K562 (cell line): ENCODE measurements around the gene RNF145. TPM values are rescaled to one million over a fixed set of nuclear protein-coding genes. Genes with fewer than 3 reads are reported as not detected.
A peak's percentile ranks its signal among the peaks of the same experiment; 100 is the strongest.

Source experiments
- ATAC-seq: fragments of 200-7000 bp; cut with Tn5 transposase; 3 replicates; pipeline ENCODE4 v1.9.1; 2020; ENCODE audit warnings: moderate library complexity
- BruUV-seq: library from RNA; stranded (reverse); fragments of 400-500 nt; replicated peaks from 2 replicates; lab custom pipeline; 2021; lab: Mats Ljungman, UMichigan
- CTCF ChIA-PET: fragments of 300-600 bp; formaldehyde crosslinking; extraction: SDS; loops from one replicate; lab custom pipeline; 2021; ENCODE audit warnings: low intra/inter-chr PET ratio; lab: Yijun Ruan, JAX
- POLR2A ChIA-PET: fragments of 300-600, 350-650 bp; sonication (Branson Sonifier 250); formaldehyde crosslinking; extraction: SDS; loops from one replicate; lab custom pipeline; 2021; ENCODE audit warnings: antibody characterized with exemption, inconsistent platforms; lab: Yijun Ruan, JAX
- DNase-seq, 4 experiments: peaks; one replicate each; pipeline versions ENCODE4 v3.0.0 to v3.0.0-alpha.2; 2011 to 2018; ENCODE audit warnings: low spot score in 3 of 4, mixed read lengths in 3 of 4; ENCODE audit errors: extremely low read depth in 1 of 4
- FAIRE-seq: peaks from 2 replicates; lab custom pipeline; 2011; peaks lifted over from hg19 to GRCh38; lab: Jason Lieb, UNC
- H2AFZ ChIP-seq: 2 replicates; pipeline ENCODE4 v1.6.0; 2011; ENCODE audit warnings: low read depth, low read length, control low read depth, inconsistent platforms
- H3K27ac ChIP-seq: fragments of 200-600 bp; 3 replicates; pipeline ENCODE4 v1.8.0; 2011; ENCODE audit warnings: low read depth, mild to moderate bottlenecking, control low read depth, inconsistent platforms, low read length, moderate library complexity, mixed read lengths; ENCODE audit errors: extremely low read depth
- H3K27me3 ChIP-seq, 2 experiments: fragments of 300-600 bp in 1 of 2; 2 replicates in 1 of 2; 3 replicates in 1 of 2; pipeline versions ENCODE4 v1.6.0 to v1.8.0; 2011; ENCODE audit warnings: inconsistent platforms in 2 of 2, low read length in 2 of 2, mild to moderate bottlenecking in 1 of 2, mixed read lengths in 1 of 2, moderate library complexity in 1 of 2; ENCODE audit not compliant: control insufficient read depth in 2 of 2, insufficient read depth in 2 of 2
- H3K36me3 ChIP-seq: fragments of 300-600 bp; 3 replicates; pipeline ENCODE4 v1.8.0; 2011; ENCODE audit warnings: mild to moderate bottlenecking, low read length, inconsistent platforms; ENCODE audit not compliant: control insufficient read depth, insufficient read depth
- H3K4me1 ChIP-seq, 2 experiments: fragments of 200-600 bp in 1 of 2; replicated peaks in 1 of 2; 2 replicates in 1 of 2; 3 replicates in 1 of 2; pipeline versions ENCODE4 v1.5.1 to v1.8.0; 2011; ENCODE audit warnings: inconsistent platforms in 2 of 2, low read length in 2 of 2, mild to moderate bottlenecking in 1 of 2, mixed read lengths in 1 of 2, moderate library complexity in 1 of 2; ENCODE audit not compliant: control insufficient read depth in 2 of 2, insufficient read depth in 2 of 2
- H3K4me2 ChIP-seq: 2 replicates; pipeline ENCODE4 v1.6.1; 2011; ENCODE audit warnings: low read length, control low read depth, inconsistent platforms, mixed read lengths; ENCODE audit not compliant: insufficient read depth
- H3K4me3 ChIP-seq: fragments of 200-600 bp; sonication (generic), shearing (Covaris generic); 2 replicates; pipeline ENCODE4 v1.5.1; 2016; ENCODE audit warnings: control low read depth, inconsistent platforms
- H3K79me2 ChIP-seq: fragments of 200-600 bp; 3 replicates; pipeline ENCODE4 v1.8.0; 2011; ENCODE audit warnings: low read length, inconsistent platforms; ENCODE audit not compliant: control insufficient read depth, insufficient read depth
- H3K9ac ChIP-seq, 2 experiments: 2 replicates each; pipeline versions ENCODE4 v1.6.0 to v1.6.1; 2011; ENCODE audit warnings: low read depth in 2 of 2, low read length in 2 of 2, control low read depth in 1 of 2, inconsistent platforms in 1 of 2, mild to moderate bottlenecking in 1 of 2, mixed read lengths in 1 of 2; ENCODE audit not compliant: insufficient read depth in 1 of 2
- H3K9me1 ChIP-seq: one replicate; pipeline ENCODE4 v1.6.0; 2011; ENCODE audit warnings: inconsistent platforms, mild to moderate bottlenecking, low read length, moderate library complexity; ENCODE audit not compliant: control insufficient read depth, insufficient read depth
- H3K9me3 ChIP-seq: replicated peaks from 2 replicates; pipeline ENCODE4 v1.5.1; 2011; ENCODE audit warnings: low read depth, low read length, inconsistent platforms; ENCODE audit not compliant: control insufficient read depth, insufficient read depth
- H4K20me1 ChIP-seq: replicated peaks from 2 replicates; pipeline ENCODE4 v1.6.1; 2011; ENCODE audit warnings: low read length, inconsistent platforms, mixed read lengths; ENCODE audit not compliant: control insufficient read depth, insufficient read depth
- BCL6 ChIP-seq: fragments of 250-450 bp; sonication (Bioruptor Pico); IDR thresholded peaks from 2 replicates; pipeline ENCODE4 v1.4.0; 2020
- CBFB ChIP-seq: sonication (generic); formaldehyde crosslinking; IDR thresholded peaks from 2 replicates; pipeline ENCODE4 v1.4.0; 2020; ENCODE audit warnings: mild to moderate bottlenecking, missing genetic modification reagents
- CBX3 ChIP-seq, 2 experiments: IDR thresholded peaks; 1 replicate in 1 of 2; 2 replicates in 1 of 2; pipeline ENCODE4 v1.6.1; 2012; ENCODE audit warnings: inconsistent platforms in 2 of 2, low read length in 2 of 2, borderline replicate concordance in 1 of 2, control low read depth in 1 of 2
- E2F3 ChIP-seq: fragments of 250-450 bp; sonication (Bioruptor Pico); IDR thresholded peaks from 2 replicates; pipeline ENCODE4 v1.4.0; 2020; ENCODE audit warnings: mild to moderate bottlenecking
- ELF4 ChIP-seq: fragments of 450-650 bp; formaldehyde crosslinking; IDR thresholded peaks from 2 replicates; pipeline ENCODE4 v1.4.0; 2022; ENCODE audit warnings: missing genetic modification characterization
- FOXA3 ChIP-seq, 2 experiments: fragments of 450-650 bp in 1 of 2; sonication (generic) in 1 of 2; formaldehyde crosslinking; IDR thresholded peaks in 1 of 2; conservative IDR thresholded peaks in 1 of 2; 2 replicates each; pipeline versions ENCODE4 v1.4.0 to v1.8.0; 2020 to 2022; ENCODE audit warnings: mild to moderate bottlenecking in 2 of 2, missing genetic modification reagents in 1 of 2
- GATA2 ChIP-seq: sonication (generic); formaldehyde crosslinking; IDR thresholded peaks from 2 replicates; pipeline ENCODE4 v1.4.0; 2020; ENCODE audit warnings: mild to moderate bottlenecking, missing genetic modification reagents
- GATAD2B ChIP-seq: fragments of 450-650 bp; IDR thresholded peaks from 2 replicates; pipeline ENCODE4 v1.6.1; 2017; ENCODE audit warnings: mild to moderate bottlenecking, borderline replicate concordance
- JUND ChIP-seq, 2 experiments: IDR thresholded peaks; 2 replicates in 1 of 2; 3 replicates in 1 of 2; pipeline ENCODE4 v1.6.1; 2011; ENCODE audit warnings: borderline replicate concordance in 2 of 2, low read depth in 2 of 2, low read length in 2 of 2, improper control_type of control experiment in 1 of 2, missing biosample characterization in 1 of 2, missing genetic modification characterization in 1 of 2, missing genetic modification reagents in 1 of 2
- KLF10 ChIP-seq: fragments of 250-450 bp; sonication (Bioruptor Pico); IDR thresholded peaks from 2 replicates; pipeline ENCODE4 v1.6.1; 2021; ENCODE audit warnings: matching md5 sums
- MAFG ChIP-seq: fragments of 450-650 bp; conservative IDR thresholded peaks from 2 replicates; pipeline ENCODE4 v1.6.1; 2016; ENCODE audit warnings: missing genetic modification characterization, missing compliant biosample characterization
- MEF2A ChIP-seq: IDR thresholded peaks from 2 replicates; pipeline ENCODE4 v1.6.1; 2011; ENCODE audit warnings: low read depth, mild to moderate bottlenecking, low read length, moderate library complexity; ENCODE audit not compliant: control insufficient read depth
- MYNN ChIP-seq, 2 experiments: sonication (generic); formaldehyde crosslinking in 1 of 2; IDR thresholded peaks; 2 replicates each; pipeline versions ENCODE4 v1.5.0 to v1.6.1; 2016 to 2020; ENCODE audit warnings: antibody characterized with exemption in 1 of 2, missing genetic modification reagents in 1 of 2
- NUFIP1 ChIP-seq: fragments of 450-650 bp; IDR thresholded peaks from 2 replicates; pipeline ENCODE4 v1.6.1; 2018; ENCODE audit not compliant: partially characterized antibody
- PHF8 ChIP-seq: fragments of 200-600 bp; sonication (generic); IDR thresholded peaks from 2 replicates; pipeline ENCODE4 v1.6.1; 2012; ENCODE audit warnings: mixed run types, mild to moderate bottlenecking, inconsistent platforms, low read length, moderate library complexity, borderline replicate concordance
- RBM39 ChIP-seq: fragments of 200-400 bp; formaldehyde crosslinking; optimal IDR thresholded peaks from 2 replicates; pipeline ENCODE3; 2018; ENCODE audit warnings: low read depth, low read length
- SMAD2 ChIP-seq: fragments of 150-350 bp; IDR thresholded peaks from 2 replicates; pipeline ENCODE4 v1.6.1; 2014; ENCODE audit warnings: low read depth, mild to moderate bottlenecking, low read length
- TAL1 ChIP-seq: fragments of 450-650 bp; IDR thresholded peaks from 2 replicates; pipeline ENCODE4 v1.6.1; 2016; ENCODE audit warnings: mild to moderate bottlenecking
- TRIM28 ChIP-seq: fragments of 450-650 bp; IDR thresholded peaks from 2 replicates; pipeline ENCODE4 v1.6.1; 2017
- ZNF316 ChIP-seq: fragments of 450-650 bp; IDR thresholded peaks from 2 replicates; pipeline ENCODE4 v1.6.1; 2016
- ZNF584 ChIP-seq: fragments of 200-800 bp; sonication (Bioruptor generic); IDR thresholded peaks from 2 replicates; pipeline ENCODE4 v1.6.1; 2016; ENCODE audit warnings: low read depth, mild to moderate bottlenecking, missing genetic modification characterization, missing compliant biosample characterization
- ZNF717 ChIP-seq: fragments of 250-450 bp; sonication (Bioruptor Pico); IDR thresholded peaks from 2 replicates; pipeline ENCODE4 v1.5.0; 2021
- WGBS: fragments of 100-300 bp; shearing (Covaris generic); methylation state at CpG from one replicate; pipeline ENCODE4 v1.1.6; 2016; ENCODE audit warnings: low coverage, mixed read lengths; ENCODE audit not compliant: insufficient coverage; ENCODE audit errors: missing lambda C conversion rate; 5-methylcytosine and 5-hydroxymethylcytosine counted together
- in situ Hi-C: fragments of 300-500 bp; cut with MboI; formaldehyde crosslinking; loops from 4 replicates; pipeline ENCODE4 v1.15.0; 2018; ENCODE audit warnings: inconsistent platforms, mixed read lengths
- intact Hi-C: fragments of 100-400 bp; cut with micrococcal nuclease; formaldehyde crosslinking; loops from 2 replicates; pipeline ENCODE4 v1.14.2; 2022
- polyA plus RNA-seq, 8 experiments: library from polyadenylated mRNA; depleted of rRNA in 4 of 8; stranded (reverse) in 5 of 8; unstranded in 3 of 8; fragments of >200 nt; fragmentation: Nextera tagmentation in 2 of 8; fragmentation: Illumina TruSeq in 1 of 8; extraction: Ambion mirVana in 2 of 8; extraction: Trizol in 1 of 8; gene quantifications; 2 replicates each; pipeline versions ENCODE4 v1.2.1 to v1.2.3, GENCODE V29; 2011 to 2014; ENCODE audit warnings: inconsistent platforms in 1 of 8, missing spikeins in 1 of 8
- total RNA-seq, 7 experiments: library from RNA; depleted of rRNA in 6 of 7; stranded (reverse); fragments of >200 nt in 6 of 7; fragmentation: Illumina TruSeq in 2 of 7; extraction: Trizol in 2 of 7; gene quantifications; 2 replicates each; pipeline versions ENCODE4 v1.2.1 to v1.2.3, GENCODE V29; 2011 to 2021; ENCODE audit warnings: low replicate concordance in 1 of 7
- TF ChIP-seq, protein P1 (sequence below): IDR thresholded peaks from 3 replicates; pipeline ENCODE4 v1.6.1; 2011; ENCODE audit warnings: borderline replicate concordance, mild to moderate bottlenecking; ENCODE audit not compliant: insufficient read length, insufficient read depth
- TF ChIP-seq, protein P2 (sequence below): fragments of 450-650 bp; IDR thresholded peaks from 2 replicates; pipeline ENCODE4 v1.6.1; 2016

The RNF145 gene
- total and polyA plus RNA-seq, 9 of the 15 experiments (the other 6 are each of a cell fraction or from before 2014, with no cell fraction given) = 13.6 to 40.7 (median 25.4) TPM

DNA sequence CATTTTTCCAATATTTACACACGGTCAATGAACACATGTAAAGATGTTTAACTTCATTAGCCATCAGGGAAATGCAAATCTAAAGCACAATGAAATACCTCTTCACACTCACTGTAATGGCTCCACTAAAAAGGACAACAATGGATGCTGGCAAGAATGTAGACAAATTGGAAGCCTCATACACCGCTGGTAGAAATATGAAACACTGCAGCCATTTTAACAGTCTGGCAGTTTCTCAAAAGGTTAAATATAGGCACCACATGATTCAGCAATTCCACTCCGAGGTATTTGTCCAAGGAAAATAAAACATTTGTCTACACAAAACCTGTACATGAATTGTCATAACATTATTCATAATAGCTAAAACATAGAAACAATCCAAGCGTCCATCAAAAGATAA is 20.0 kb downstream of the RNF145 start:
- BruUV-seq = no TSS peak
- FAIRE-seq (peak; percentile 49), ATAC-seq (peak; percentile 18), DNase-seq (no peak)
- in situ Hi-C loops = no loop called here
- H3K79me2 ChIP-seq = peaks cover 82% of the 10 kb centered on the region
- no peak overlapping the region for H2AFZ ChIP-seq
- 0 out of 2 replicates have a peak, but pooled peaks cover 4% of the 10 kb centered on the region for H4K20me1 ChIP-seq
- H3K4me1 ChIP-seq = peaks cover 0 to 9% of the 10 kb centered on the region in 2 experiments; a peak in 2 of 5 replicates
- ChIA-PET CTCF (no interaction called here), POLR2A (interaction anchor here (1.2 kb wide), 1 partner anchor 19 kb away, joined by 4 read pairs; no protein-coding TSS in a partner anchor)
- peaks cover 72% of the 10 kb centered on the region for H3K36me3 ChIP-seq
- H3K9ac ChIP-seq = no peak overlapping the region
- 47% methylated on average over 4 of the region's 4 CpGs for WGBS
- no peaks in the 10 kb centered on the region for H3K27me3 ChIP-seq
- H3K9me3 ChIP-seq = no peaks in the 10 kb centered on the region
- H3K4me3 ChIP-seq = no peak overlapping the region
- intact Hi-C loops = no loop called here
- H3K4me2 ChIP-seq = peak overlapping the region; percentile 8; the same call in 1 of the 2 replicates
- peak overlapping the region; percentile 46 for H3K27ac ChIP-seq
- H3K9me1 ChIP-seq = no peaks in the 10 kb centered on the region
- TF ChIP-seq MAFG (peak; percentile 78), ELF4 (no peak), FOXA3 (CRISPR knock-in tag; conservative IDR thresholded peaks at IDR 0.05 in 1 of 2, IDR thresholded peaks at IDR 0.05 in 1 of 2) (no peak), TRIM28 (no peak), GATAD2B (no peak), ZNF717 (no peak), BCL6 (CRISPR knock-in tag) (no peak), RBM39 (no peak), CBX3 (IDR thresholded peaks at IDR 0.05; ENCODE audit: borderline replicate concordance in 1 of 2, low read length in 2 of 2) (no peak), NUFIP1 (no peak), GATA2 (CRISPR knock-in tag) (no peak), PHF8 (no peak), CBFB (no peak), SMAD2 (no peak), TAL1 (no peak), MEF2A (peak; percentile 54; the same call in 1 of the 2 replicates), ZNF584 (no peak), ZNF316 (peak; percentile 87), MYNN (IDR thresholded peaks at IDR 0.05) (no peak), MYNN (CRISPR knock-in tag; IDR thresholded peaks at IDR 0.05) (no peak), JUND (IDR thresholded peaks at IDR 0.05; ENCODE audit: borderline replicate concordance, low read depth, low read length) (no peak), JUND (tag; IDR thresholded peaks at IDR 0.05; ENCODE audit: borderline replicate concordance, low read depth, low read length) (0 out of 3 replicates have a peak, but pooled peaks have one; percentile 11), E2F3 (CRISPR knock-in tag) (no peak), KLF10 (no peak)
- TF ChIP-seq, protein P1, sequence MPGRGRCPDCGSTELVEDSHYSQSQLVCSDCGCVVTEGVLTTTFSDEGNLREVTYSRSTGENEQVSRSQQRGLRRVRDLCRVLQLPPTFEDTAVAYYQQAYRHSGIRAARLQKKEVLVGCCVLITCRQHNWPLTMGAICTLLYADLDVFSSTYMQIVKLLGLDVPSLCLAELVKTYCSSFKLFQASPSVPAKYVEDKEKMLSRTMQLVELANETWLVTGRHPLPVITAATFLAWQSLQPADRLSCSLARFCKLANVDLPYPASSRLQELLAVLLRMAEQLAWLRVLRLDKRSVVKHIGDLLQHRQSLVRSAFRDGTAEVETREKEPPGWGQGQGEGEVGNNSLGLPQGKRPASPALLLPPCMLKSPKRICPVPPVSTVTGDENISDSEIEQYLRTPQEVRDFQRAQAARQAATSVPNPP = no peak
- TF ChIP-seq, protein P2, sequence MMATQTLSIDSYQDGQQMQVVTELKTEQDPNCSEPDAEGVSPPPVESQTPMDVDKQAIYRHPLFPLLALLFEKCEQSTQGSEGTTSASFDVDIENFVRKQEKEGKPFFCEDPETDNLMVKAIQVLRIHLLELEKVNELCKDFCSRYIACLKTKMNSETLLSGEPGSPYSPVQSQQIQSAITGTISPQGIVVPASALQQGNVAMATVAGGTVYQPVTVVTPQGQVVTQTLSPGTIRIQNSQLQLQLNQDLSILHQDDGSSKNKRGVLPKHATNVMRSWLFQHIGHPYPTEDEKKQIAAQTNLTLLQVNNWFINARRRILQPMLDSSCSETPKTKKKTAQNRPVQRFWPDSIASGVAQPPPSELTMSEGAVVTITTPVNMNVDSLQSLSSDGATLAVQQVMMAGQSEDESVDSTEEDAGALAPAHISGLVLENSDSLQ = no peak
